B cell (primary cell): ENCODE measurements around the gene ZNF493. TPM values are rescaled to one million over a fixed set of nuclear protein-coding genes. Genes with fewer than 3 reads are reported as not detected.

Experiments used
- ATAC-seq: fragments of 200-7000 bp; cut with Tn5 transposase; one replicate; pipeline ENCODE4 v1.10.0; 2021; ENCODE audit warnings: low read depth, mild to moderate bottlenecking, moderate number of reproducible peaks, moderate library complexity
- CTCF ChIA-PET: fragments of 350-600 bp; sonication (Branson Sonifier 250); formaldehyde crosslinking; loops from one replicate; lab custom pipeline; 2021; ENCODE audit warnings: antibody characterized with exemption, inconsistent platforms; lab: Charles Lee
- POLR2A ChIA-PET: fragments of 350-600 bp; sonication (Branson Sonifier 250); formaldehyde crosslinking; loops from one replicate; lab custom pipeline; 2021; ENCODE audit warnings: antibody characterized with exemption; lab: Charles Lee
- DNase-seq: peaks from one replicate; pipeline ENCODE4 v3.0.0; 2013
- H2AFZ ChIP-seq: 2 replicates; pipeline ENCODE4 v1.6.1; 2012; ENCODE audit warnings: mild to moderate bottlenecking, low read depth, low read length; ENCODE audit not compliant: insufficient read depth, poor library complexity, severe bottlenecking
- H3K27ac ChIP-seq, 2 donors: 1 replicate in 1 of 2; 2 replicates in 1 of 2; pipeline ENCODE4 v1.5.1; 2012 to 2013; ENCODE audit warnings: low read length in 2 of 2, mild to moderate bottlenecking in 2 of 2, moderate library complexity in 1 of 2
- H3K27me3 ChIP-seq, 4 experiments: fragments of 200-600 bp in 1 of 4; sonication (generic) in 1 of 4; replicated peaks in 1 of 4; 1 replicate in 2 of 4; 2 replicates in 2 of 4; pipeline versions ENCODE4 v1.6.1 to v1.7.0; 2013 to 2016; ENCODE audit warnings: low read length in 3 of 4, mild to moderate bottlenecking in 2 of 4, mixed read lengths in 1 of 4, moderate library complexity in 1 of 4; ENCODE audit not compliant: insufficient read depth in 4 of 4, control insufficient read depth in 3 of 4; ENCODE audit errors: control extremely low read depth in 1 of 4
- H3K36me3 ChIP-seq, 2 experiments: replicated peaks in 1 of 2; 1 replicate in 1 of 2; 2 replicates in 1 of 2; pipeline versions ENCODE4 v1.6.1 to v1.7.1; 2013; ENCODE audit warnings: low read length in 1 of 2; ENCODE audit not compliant: insufficient read depth in 2 of 2, control insufficient read depth in 1 of 2; ENCODE audit errors: control extremely low read depth in 1 of 2, extremely low read depth in 1 of 2
- H3K4me1 ChIP-seq, 2 donors: fragments of 200-600 bp in 1 of 2; sonication (generic) in 1 of 2; 1 replicate in 1 of 2; 2 replicates in 1 of 2; pipeline versions ENCODE4 v1.5.1 to v1.6.1; 2013 to 2017; ENCODE audit warnings: low read length in 2 of 2; ENCODE audit not compliant: control insufficient read depth in 2 of 2, insufficient read depth in 2 of 2
- H3K4me2 ChIP-seq: replicated peaks from 2 replicates; pipeline ENCODE3; 2012; ENCODE audit warnings: mild to moderate bottlenecking, low read depth, low read length; ENCODE audit not compliant: poor library complexity, severe bottlenecking
- H3K4me3 ChIP-seq, 5 experiments: fragments of 200-600 bp in 1 of 5; sonication (generic) in 1 of 5; 1 replicate in 3 of 5; 2 replicates in 2 of 5; pipeline versions ENCODE4 v1.5.1 to v1.7.0; 2011 to 2016; ENCODE audit warnings: low read length in 4 of 5, mild to moderate bottlenecking in 4 of 5, low read depth in 2 of 5, control low read depth in 1 of 5, moderate library complexity in 1 of 5; ENCODE audit not compliant: insufficient read depth in 1 of 5; ENCODE audit errors: control extremely low read depth in 1 of 5, extremely low read depth in 1 of 5
- H3K79me2 ChIP-seq: fragments of 200-600 bp; sonication (generic); one replicate; pipeline ENCODE4 v1.6.0; 2016; ENCODE audit warnings: low read length; ENCODE audit not compliant: control insufficient read depth, insufficient read depth
- H3K9ac ChIP-seq: fragments of 200-600 bp; sonication (generic); 2 replicates; pipeline ENCODE4 v1.6.1; 2017; ENCODE audit warnings: mild to moderate bottlenecking, low read length, moderate library complexity
- H3K9me3 ChIP-seq, 3 donors: one replicate each; pipeline versions ENCODE4 v1.6.1 to v1.7.1; 2013; ENCODE audit warnings: low read length in 2 of 3; ENCODE audit not compliant: control insufficient read depth in 2 of 3, insufficient read depth in 1 of 3; ENCODE audit errors: control extremely low read depth in 1 of 3
- H4K20me1 ChIP-seq: 2 replicates; pipeline ENCODE4 v1.6.0; 2012; ENCODE audit warnings: mild to moderate bottlenecking, low read length; ENCODE audit not compliant: insufficient read depth, control insufficient read depth, poor library complexity, severe bottlenecking
- H3K27ac Mint-ChIP-seq: one replicate; pipeline ENCODE4 v1.8.0; 2021; ENCODE audit warnings: mixed read lengths
- H3K27me3 Mint-ChIP-seq: one replicate; pipeline ENCODE4 v1.8.0; 2021; ENCODE audit warnings: mixed read lengths
- H3K4me1 Mint-ChIP-seq: one replicate; pipeline ENCODE4 v1.8.0; 2021; ENCODE audit warnings: mixed read lengths
- H3K4me3 Mint-ChIP-seq: one replicate; pipeline ENCODE4 v1.8.0; 2021; ENCODE audit warnings: mixed read lengths
- H3K9me3 Mint-ChIP-seq: one replicate; pipeline ENCODE4 v1.8.0; 2022; ENCODE audit warnings: mixed read lengths; ENCODE audit not compliant: insufficient read depth
- EZH2 ChIP-seq: IDR thresholded peaks from 2 replicates; pipeline ENCODE4 v1.6.1; 2012; ENCODE audit warnings: borderline replicate concordance, low read depth, mild to moderate bottlenecking, moderate library complexity, low read length; ENCODE audit not compliant: insufficient read depth, poor library complexity, severe bottlenecking
- WGBS: methylation state at CpG from one replicate; pipeline ENCODE4 v1.1.5; 2013; ENCODE audit warnings: missing lambda C conversion rate; ENCODE audit not compliant: insufficient coverage; 5-methylcytosine and 5-hydroxymethylcytosine counted together
- intact Hi-C: fragments of 100-400 bp; cut with micrococcal nuclease; formaldehyde crosslinking; loops from one replicate; pipeline ENCODE4 v1.10.0; 2022
- polyA plus RNA-seq: library from polyadenylated mRNA; depleted of rRNA; stranded (reverse); fragments of >200 nt; gene quantifications from 2 replicates; pipeline ENCODE4 v1.2.3, GENCODE V29; 2012
- total RNA-seq, 2 donors: library from RNA; stranded (reverse); fragments of 120-200 nt in 1 of 2; gene quantifications; 1 replicate in 1 of 2; 2 replicates in 1 of 2; pipeline versions ENCODE4 v1.2.3 to v1.2.4, GENCODE V29; 2013 to 2022
- TF ChIP-seq, protein P1 (sequence below): fragments of 200-600 bp; IDR thresholded peaks from one replicate; pipeline ENCODE4 v1.8.0; 2022; ENCODE audit warnings: antibody characterized with exemption, mild to moderate bottlenecking

The ZNF493 gene
- total and polyA plus RNA-seq, 2 donors (not counting 1 experiment from before 2014, with no cell fraction given): 11.2 to 85.3 TPM

DNA sequence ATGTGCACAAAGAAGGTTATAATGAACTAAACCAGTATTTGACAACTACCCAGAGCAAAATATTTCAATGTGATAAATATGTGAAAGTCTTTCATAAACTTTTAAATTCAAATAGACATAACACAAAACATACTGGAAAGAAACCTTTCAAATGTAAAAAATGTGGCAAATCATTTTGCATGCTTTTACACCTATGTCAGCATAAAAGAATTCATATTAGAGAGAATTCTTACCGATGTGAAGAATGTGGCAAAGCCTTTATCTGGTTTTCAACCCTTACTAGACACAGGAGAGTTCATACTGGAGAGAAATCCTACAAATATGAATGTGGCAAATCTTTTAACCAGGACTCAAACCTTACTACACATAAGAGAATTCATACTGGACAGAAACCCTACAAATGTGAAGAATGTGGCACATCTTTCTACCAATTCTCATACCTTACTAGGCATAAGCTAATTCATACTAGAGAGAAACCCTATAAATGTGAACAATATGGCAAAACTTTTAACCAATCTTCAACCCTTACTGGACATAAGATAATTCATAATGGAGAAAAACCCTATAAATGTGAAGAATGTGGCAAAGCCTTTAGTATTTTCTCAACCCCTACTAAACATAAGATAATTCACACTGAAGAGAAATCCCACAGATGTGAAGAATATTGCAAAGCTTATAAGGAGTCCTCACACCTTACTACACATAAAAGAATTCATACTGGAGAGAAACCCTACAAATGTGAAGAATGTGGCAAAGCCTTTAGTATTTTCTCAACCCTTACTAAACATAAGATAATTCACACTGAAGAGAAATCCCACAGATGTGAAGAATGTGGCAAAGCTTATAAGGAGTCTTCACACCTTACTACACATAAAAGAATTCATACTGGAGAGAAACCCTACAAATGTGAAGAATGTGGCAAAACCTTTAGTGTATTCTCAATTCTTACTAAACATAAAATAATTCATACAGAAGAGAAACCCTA, 26.4 kb downstream of the ZNF493 start:
- CTCF ChIA-PET: no interaction called here
- peaks cover 0 to 11% of the 10 kb centered on the region in 2 experiments for H3K36me3 ChIP-seq
- POLR2A ChIA-PET: no interaction called here
- no peak overlapping the region for H3K4me2 ChIP-seq
- TF ChIP-seq, protein P1, sequence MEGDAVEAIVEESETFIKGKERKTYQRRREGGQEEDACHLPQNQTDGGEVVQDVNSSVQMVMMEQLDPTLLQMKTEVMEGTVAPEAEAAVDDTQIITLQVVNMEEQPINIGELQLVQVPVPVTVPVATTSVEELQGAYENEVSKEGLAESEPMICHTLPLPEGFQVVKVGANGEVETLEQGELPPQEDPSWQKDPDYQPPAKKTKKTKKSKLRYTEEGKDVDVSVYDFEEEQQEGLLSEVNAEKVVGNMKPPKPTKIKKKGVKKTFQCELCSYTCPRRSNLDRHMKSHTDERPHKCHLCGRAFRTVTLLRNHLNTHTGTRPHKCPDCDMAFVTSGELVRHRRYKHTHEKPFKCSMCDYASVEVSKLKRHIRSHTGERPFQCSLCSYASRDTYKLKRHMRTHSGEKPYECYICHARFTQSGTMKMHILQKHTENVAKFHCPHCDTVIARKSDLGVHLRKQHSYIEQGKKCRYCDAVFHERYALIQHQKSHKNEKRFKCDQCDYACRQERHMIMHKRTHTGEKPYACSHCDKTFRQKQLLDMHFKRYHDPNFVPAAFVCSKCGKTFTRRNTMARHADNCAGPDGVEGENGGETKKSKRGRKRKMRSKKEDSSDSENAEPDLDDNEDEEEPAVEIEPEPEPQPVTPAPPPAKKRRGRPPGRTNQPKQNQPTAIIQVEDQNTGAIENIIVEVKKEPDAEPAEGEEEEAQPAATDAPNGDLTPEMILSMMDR: no peak
- TF ChIP-seq EZH2: no peak
- H2AFZ ChIP-seq: no peak overlapping the region
- H4K20me1 ChIP-seq: no peaks in the 10 kb centered on the region
- DNase-seq (no peak), ATAC-seq (no peak)
- Mint-ChIP-seq H3K27me3 (no peaks in the 10 kb centered on the region), H3K4me3 (no peak overlapping the region), H3K4me1 (no peaks in the 10 kb centered on the region), H3K27ac (no peak overlapping the region), H3K9me3 (peaks cover 25% of the 10 kb centered on the region)
- H3K27me3 ChIP-seq: no peaks in the 10 kb centered on the region
- H3K9ac ChIP-seq: peak overlapping the region; percentile 12
- H3K27ac ChIP-seq: no peak overlapping the region
- H3K79me2 ChIP-seq: no peaks in the 10 kb centered on the region
- intact Hi-C loops: no loop called here
- peak overlapping the region in 1 of 5 experiments; percentile 14 for H3K4me3 ChIP-seq
- H3K4me1 ChIP-seq: no peaks in the 10 kb centered on the region
- no CpG with 5 or more reads among the region's 1 CpG for WGBS
- peaks cover 20 to 70% (median 41%) of the 10 kb centered on the region in 3 donors for H3K9me3 ChIP-seq

DNA sequence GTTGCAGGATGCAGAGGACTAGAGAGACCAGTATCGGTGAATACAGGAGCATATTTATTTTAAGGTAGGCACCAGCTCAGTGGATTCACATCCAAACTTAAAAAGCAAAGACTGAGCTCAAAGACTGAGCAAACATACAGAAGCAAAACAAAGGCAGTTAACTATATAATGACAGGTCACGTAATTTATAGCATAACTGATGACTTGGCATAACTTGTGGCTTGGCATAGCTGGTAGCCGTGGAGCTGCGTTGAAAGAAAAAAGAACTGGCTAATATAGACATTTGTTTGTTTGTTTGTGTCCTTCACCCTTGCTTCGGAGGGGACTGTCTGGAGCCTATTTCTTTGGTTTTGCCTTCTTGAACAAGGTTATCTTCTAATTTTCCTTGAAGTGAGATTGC, 33.7 kb downstream of the ZNF493 start:
- DNase-seq (no peak), ATAC-seq (no peak)
- H3K4me3 ChIP-seq: no peak overlapping the region
- no peaks in the 10 kb centered on the region for H3K79me2 ChIP-seq
- no peaks in the 10 kb centered on the region for H3K4me1 Mint-ChIP-seq
- H3K4me1 ChIP-seq: no peaks in the 10 kb centered on the region
- TF ChIP-seq, protein P1: no peak
- no peak for TF ChIP-seq EZH2
- CTCF ChIA-PET: no interaction called here
- POLR2A ChIA-PET: no interaction called here
- H4K20me1 ChIP-seq: no peaks in the 10 kb centered on the region
- intact Hi-C loops: no loop called here
- H3K27ac Mint-ChIP-seq: no peak overlapping the region
- no peak overlapping the region for H3K4me3 Mint-ChIP-seq
- no peak overlapping the region for H3K27ac ChIP-seq
- WGBS: 41% methylated on average over 3 of the region's 5 CpGs
- peaks cover 10 to 52% (median 32%) of the 10 kb centered on the region in 3 donors for H3K9me3 ChIP-seq
- no peaks in the 10 kb centered on the region for H3K36me3 ChIP-seq
- peaks cover 4% of the 10 kb centered on the region for H3K9me3 Mint-ChIP-seq
- H3K4me2 ChIP-seq: no peak overlapping the region
- no peak overlapping the region for H3K9ac ChIP-seq
- no peak overlapping the region for H2AFZ ChIP-seq
- no peaks in the 10 kb centered on the region for H3K27me3 Mint-ChIP-seq
- H3K27me3 ChIP-seq: no peaks in the 10 kb centered on the region
